ENCODE measurements around the gene ZNF785. TPM values are rescaled to one million over a fixed set of nuclear protein-coding genes. Genes with fewer than 3 reads are reported as not detected.

ZNF785 gene
- total and polyA plus RNA-seq, 2 of the 13 experiments (the other 11 are each of a cell fraction or from before 2014, with no cell fraction given) = 0.01 TPM; not detected in 1

DNA sequence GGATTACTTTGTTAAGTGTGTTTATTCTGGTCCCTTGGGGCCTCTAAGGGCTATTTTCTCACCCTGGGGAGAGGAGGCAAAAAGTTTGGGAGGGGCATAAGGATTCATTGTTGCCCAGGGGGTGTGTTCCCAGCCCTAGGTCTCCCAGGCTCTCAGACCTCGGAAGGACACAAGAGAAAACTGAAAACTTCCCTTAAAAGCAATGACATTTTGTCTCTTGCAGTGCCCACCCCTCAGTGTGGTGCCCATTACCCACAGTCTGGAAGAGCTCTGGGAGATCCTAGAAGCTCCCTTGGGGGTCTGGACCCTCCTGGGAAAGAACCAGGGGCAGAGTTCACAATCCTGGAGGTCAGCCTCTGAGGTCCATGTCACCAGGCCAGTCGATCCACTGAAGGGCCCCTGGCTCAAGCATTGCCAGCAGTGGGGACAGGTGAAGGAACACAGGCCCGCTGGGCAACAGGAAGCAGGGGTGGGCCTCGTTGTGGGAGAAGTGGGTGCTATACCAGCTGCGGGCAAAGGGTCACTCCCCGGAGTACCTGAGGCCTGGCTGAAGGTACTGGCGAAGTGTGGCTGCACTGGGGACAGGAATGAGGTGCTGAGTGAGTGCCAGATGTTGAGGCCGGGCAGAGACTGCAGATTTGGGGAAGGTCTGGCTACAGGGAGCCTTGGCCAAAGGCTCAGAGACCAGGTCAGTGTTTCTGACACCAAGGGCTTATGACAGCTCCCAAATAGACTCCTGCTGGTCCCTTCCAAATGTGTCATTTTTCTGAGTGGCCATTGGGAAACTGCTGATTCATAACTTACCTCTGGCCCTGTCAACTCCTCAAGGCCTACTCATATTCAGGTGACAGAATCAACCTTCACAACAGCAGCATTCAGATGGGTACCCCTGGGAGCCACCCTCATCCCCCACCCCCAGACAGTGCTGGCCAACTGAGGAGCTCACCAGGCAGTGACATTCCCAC is 46.2 kb downstream of the ZNF785 start (continued):
- TF ChIP-seq MAX (IDR thresholded peaks at IDR 0.05) = no peak
- TF ChIP-seq RBM39 (IDR thresholded peaks at IDR 0.05; ENCODE audit: low read depth, low read length, poor library complexity, severe bottlenecking) = no peak
- TF ChIP-seq, protein P1, sequence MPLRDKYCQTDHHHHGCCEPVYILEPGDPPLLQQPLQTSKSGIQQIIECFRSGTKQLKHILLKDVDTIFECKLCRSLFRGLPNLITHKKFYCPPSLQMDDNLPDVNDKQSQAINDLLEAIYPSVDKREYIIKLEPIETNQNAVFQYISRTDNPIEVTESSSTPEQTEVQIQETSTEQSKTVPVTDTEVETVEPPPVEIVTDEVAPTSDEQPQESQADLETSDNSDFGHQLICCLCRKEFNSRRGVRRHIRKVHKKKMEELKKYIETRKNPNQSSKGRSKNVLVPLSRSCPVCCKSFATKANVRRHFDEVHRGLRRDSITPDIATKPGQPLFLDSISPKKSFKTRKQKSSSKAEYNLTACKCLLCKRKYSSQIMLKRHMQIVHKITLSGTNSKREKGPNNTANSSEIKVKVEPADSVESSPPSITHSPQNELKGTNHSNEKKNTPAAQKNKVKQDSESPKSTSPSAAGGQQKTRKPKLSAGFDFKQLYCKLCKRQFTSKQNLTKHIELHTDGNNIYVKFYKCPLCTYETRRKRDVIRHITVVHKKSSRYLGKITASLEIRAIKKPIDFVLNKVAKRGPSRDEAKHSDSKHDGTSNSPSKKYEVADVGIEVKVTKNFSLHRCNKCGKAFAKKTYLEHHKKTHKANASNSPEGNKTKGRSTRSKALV (CRISPR knock-in tag; IDR thresholded peaks at IDR 0.05) = no peak
- TF ChIP-seq ZNF609 (CRISPR knock-in tag; IDR thresholded peaks at IDR 0.05; ENCODE audit: borderline replicate concordance) = no peak
- TF ChIP-seq HMGA1 (CRISPR knock-in tag; conservative IDR thresholded peaks at IDR 0.05) = no peak
- TF ChIP-seq ZBTB34 (CRISPR knock-in tag; IDR thresholded peaks at IDR 0.05) = no peak
- TF ChIP-seq SIN3B (IDR thresholded peaks at IDR 0.05; ENCODE audit: low read length) = no peak
- TF ChIP-seq, protein P2, sequence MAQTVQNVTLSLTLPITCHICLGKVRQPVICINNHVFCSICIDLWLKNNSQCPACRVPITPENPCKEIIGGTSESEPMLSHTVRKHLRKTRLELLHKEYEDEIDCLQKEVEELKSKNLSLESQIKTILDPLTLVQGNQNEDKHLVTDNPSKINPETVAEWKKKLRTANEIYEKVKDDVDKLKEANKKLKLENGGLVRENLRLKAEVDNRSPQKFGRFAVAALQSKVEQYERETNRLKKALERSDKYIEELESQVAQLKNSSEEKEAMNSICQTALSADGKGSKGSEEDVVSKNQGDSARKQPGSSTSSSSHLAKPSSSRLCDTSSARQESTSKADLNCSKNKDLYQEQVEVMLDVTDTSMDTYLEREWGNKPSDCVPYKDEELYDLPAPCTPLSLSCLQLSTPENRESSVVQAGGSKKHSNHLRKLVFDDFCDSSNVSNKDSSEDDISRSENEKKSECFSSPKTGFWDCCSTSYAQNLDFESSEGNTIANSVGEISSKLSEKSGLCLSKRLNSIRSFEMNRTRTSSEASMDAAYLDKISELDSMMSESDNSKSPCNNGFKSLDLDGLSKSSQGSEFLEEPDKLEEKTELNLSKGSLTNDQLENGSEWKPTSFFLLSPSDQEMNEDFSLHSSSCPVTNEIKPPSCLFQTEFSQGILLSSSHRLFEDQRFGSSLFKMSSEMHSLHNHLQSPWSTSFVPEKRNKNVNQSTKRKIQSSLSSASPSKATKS (CRISPR knock-in tag; IDR thresholded peaks at IDR 0.05) = no peak
- TF ChIP-seq, protein P3, sequence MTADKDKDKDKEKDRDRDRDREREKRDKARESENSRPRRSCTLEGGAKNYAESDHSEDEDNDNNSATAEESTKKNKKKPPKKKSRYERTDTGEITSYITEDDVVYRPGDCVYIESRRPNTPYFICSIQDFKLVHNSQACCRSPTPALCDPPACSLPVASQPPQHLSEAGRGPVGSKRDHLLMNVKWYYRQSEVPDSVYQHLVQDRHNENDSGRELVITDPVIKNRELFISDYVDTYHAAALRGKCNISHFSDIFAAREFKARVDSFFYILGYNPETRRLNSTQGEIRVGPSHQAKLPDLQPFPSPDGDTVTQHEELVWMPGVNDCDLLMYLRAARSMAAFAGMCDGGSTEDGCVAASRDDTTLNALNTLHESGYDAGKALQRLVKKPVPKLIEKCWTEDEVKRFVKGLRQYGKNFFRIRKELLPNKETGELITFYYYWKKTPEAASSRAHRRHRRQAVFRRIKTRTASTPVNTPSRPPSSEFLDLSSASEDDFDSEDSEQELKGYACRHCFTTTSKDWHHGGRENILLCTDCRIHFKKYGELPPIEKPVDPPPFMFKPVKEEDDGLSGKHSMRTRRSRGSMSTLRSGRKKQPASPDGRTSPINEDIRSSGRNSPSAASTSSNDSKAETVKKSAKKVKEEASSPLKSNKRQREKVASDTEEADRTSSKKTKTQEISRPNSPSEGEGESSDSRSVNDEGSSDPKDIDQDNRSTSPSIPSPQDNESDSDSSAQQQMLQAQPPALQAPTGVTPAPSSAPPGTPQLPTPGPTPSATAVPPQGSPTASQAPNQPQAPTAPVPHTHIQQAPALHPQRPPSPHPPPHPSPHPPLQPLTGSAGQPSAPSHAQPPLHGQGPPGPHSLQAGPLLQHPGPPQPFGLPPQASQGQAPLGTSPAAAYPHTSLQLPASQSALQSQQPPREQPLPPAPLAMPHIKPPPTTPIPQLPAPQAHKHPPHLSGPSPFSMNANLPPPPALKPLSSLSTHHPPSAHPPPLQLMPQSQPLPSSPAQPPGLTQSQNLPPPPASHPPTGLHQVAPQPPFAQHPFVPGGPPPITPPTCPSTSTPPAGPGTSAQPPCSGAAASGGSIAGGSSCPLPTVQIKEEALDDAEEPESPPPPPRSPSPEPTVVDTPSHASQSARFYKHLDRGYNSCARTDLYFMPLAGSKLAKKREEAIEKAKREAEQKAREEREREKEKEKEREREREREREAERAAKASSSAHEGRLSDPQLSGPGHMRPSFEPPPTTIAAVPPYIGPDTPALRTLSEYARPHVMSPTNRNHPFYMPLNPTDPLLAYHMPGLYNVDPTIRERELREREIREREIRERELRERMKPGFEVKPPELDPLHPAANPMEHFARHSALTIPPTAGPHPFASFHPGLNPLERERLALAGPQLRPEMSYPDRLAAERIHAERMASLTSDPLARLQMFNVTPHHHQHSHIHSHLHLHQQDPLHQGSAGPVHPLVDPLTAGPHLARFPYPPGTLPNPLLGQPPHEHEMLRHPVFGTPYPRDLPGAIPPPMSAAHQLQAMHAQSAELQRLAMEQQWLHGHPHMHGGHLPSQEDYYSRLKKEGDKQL (CRISPR knock-in tag; IDR thresholded peaks at IDR 0.05; ENCODE audit: low read depth) = no peak
- TF ChIP-seq ZSCAN22 (CRISPR knock-in tag; IDR thresholded peaks at IDR 0.05) = no peak
